ENCODE measurements around the gene REPIN1. TPM values are rescaled to one million over a fixed set of nuclear protein-coding genes. Genes with fewer than 3 reads are reported as not detected.

Gene REPIN1
- total and polyA plus RNA-seq, 2 donors from 2014 or later = 53.7 to 95.8 TPM

- H3K4me1 ChIP-seq (ENCODE audit: control insufficient read depth in 2 of 3, insufficient read depth in 2 of 3, low read depth in 1 of 3, low read length in 3 of 3) = peaks cover 5 to 25% (median 24%) of the 10 kb centered on the region in 3 donors
- DNase-seq (peak in 2 of 5 donors; percentile 43 to 56), FAIRE-seq (no peak)
- no peaks in the 10 kb centered on the region for H3K9me3 ChIP-seq (ENCODE audit: control insufficient read depth in 2 of 3, insufficient read depth in 1 of 3, low read length in 3 of 3)
- H3K27me3 ChIP-seq (ENCODE audit: control insufficient read depth, insufficient read depth, low read length) = no peaks in the 10 kb centered on the region
- no peak for TF ChIP-seq CTCF (IDR thresholded peaks at IDR 0.05; ENCODE audit: borderline replicate concordance, extremely low read depth, insufficient read depth)
- H3K36me3 ChIP-seq (ENCODE audit: control insufficient read depth in 2 of 3, insufficient read depth in 3 of 3, low read length in 3 of 3) = no peaks in the 10 kb centered on the region
- H3K9ac ChIP-seq (ENCODE audit: low read length in 3 of 3) = no peak overlapping the region
- no peak overlapping the region for H3K27ac ChIP-seq (ENCODE audit: low read depth in 2 of 2, low read length in 2 of 2)
- no peak overlapping the region for H3K4me3 ChIP-seq (ENCODE audit: low read length in 3 of 3)
- intact Hi-C loops (cut with DNase I) = no loop called here
Measured at GRCh38 chr7:150402671-150403321, 34.2 kb downstream of the REPIN1 start.

DNA sequence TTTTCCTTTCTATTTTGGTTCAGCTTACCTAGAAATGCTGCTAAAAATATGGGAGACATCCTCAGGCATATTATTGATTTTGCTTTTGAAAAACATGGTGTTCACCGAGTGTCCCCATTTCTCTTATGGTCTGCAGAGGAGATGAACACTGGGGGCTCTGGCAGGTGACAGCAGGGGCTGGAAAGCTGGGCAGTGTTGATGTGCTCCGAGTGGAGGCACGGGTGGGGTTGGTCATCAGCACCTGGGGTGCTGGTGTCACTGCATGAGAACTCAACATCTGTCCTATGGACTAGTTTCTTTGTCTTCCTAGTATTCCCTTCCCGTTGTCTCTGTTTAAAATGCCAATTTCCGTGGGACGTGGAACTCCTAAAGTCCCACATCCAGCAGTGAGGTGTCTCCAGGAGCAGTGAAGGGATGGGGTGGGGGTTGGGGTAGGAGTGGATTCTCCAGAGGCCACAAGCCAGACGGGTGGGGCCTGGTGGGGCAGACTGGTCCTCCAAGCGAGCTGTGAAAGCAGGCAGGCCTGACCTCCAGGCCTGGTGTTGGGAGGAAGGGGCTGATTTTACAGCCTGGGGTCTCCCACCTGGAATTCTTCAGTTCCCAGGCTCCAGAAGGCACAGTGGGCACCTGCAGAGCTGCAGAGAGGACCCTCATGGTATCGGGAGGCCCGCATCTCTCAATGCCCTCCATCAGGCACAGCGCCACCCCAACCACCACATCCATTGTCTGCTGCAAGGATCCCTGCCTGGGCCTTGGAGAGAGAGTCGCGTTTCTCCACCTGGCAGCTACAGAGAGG, 35.0 kb downstream of the REPIN1 start:
- Histone ChIP-seq H3K9me3 (ENCODE audit: control insufficient read depth in 2 of 3, insufficient read depth in 1 of 3, low read length in 3 of 3) (no peaks in the 10 kb centered on the region), H3K4me3 (ENCODE audit: low read length in 3 of 3) (peak overlapping the region in 1 of 3 donors; percentile 79), H3K27me3 (ENCODE audit: control insufficient read depth, insufficient read depth, low read length) (no peaks in the 10 kb centered on the region), H3K36me3 (ENCODE audit: control insufficient read depth in 2 of 3, insufficient read depth in 3 of 3, low read length in 3 of 3) (no peaks in the 10 kb centered on the region), H3K4me1 (ENCODE audit: control insufficient read depth in 2 of 3, insufficient read depth in 2 of 3, low read depth in 1 of 3, low read length in 3 of 3) (peaks cover 5 to 26% (median 24%) of the 10 kb centered on the region in 3 donors), H3K27ac (ENCODE audit: low read depth in 2 of 2, low read length in 2 of 2) (peak overlapping the region in 1 of 2 donors; percentile 96), H3K9ac (ENCODE audit: low read length in 3 of 3) (peak overlapping the region in 1 of 3 donors; percentile 95)
- FAIRE-seq = no peak
- peak in 2 of 5 donors; percentile 54 to 59 for DNase-seq
- intact Hi-C loops (cut with DNase I) = no loop called here
- TF ChIP-seq CTCF (IDR thresholded peaks at IDR 0.05; ENCODE audit: borderline replicate concordance, extremely low read depth, insufficient read depth) = no peak

DNA sequence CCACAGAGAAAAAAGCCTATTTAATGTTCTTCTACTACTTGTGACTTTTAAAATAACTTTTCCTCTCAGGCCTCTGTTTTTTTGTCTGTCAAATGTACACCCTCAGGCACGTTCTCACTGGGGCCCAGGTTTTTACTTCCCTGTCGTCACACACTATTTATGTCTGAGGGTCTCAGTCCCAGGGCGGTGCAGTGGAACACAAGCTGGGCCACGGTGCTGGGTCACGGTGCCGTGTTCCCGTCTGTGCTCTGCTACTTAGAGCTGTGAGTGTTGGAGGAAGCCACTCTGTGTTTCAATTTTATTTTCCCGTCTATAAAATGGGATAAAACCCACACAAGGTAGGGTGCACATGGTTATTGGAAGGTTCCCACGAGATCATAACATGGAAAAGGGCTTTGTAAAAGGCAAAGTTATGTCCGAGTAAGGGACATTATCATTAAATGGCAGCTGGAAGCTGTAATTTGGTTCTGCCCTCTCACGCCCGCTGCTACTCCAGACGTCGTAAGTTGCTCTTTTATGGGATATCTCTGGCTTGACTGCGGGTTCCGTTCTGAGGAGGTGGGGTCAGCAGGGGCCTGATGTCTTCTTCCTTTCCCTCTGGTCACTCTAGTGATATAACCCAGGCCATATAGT, 35.7 kb downstream of the REPIN1 start:
- Histone ChIP-seq H3K4me3 (ENCODE audit: low read length in 3 of 3) (peak overlapping the region; percentile 61 to 79 (median 75)), H3K27me3 (ENCODE audit: control insufficient read depth, insufficient read depth, low read length) (no peaks in the 10 kb centered on the region), H3K27ac (ENCODE audit: low read depth in 2 of 2, low read length in 2 of 2) (peak overlapping the region; percentile 91 to 96), H3K9ac (ENCODE audit: low read length in 3 of 3) (peak overlapping the region; percentile 28 to 95 (median 90)), H3K9me3 (ENCODE audit: control insufficient read depth in 2 of 3, insufficient read depth in 1 of 3, low read length in 3 of 3) (no peaks in the 10 kb centered on the region), H3K36me3 (ENCODE audit: control insufficient read depth in 2 of 3, insufficient read depth in 3 of 3, low read length in 3 of 3) (no peaks in the 10 kb centered on the region), H3K4me1 (ENCODE audit: control insufficient read depth in 2 of 3, insufficient read depth in 2 of 3, low read depth in 1 of 3, low read length in 3 of 3) (peaks cover 5 to 29% (median 27%) of the 10 kb centered on the region in 3 donors)
- TF ChIP-seq CTCF (IDR thresholded peaks at IDR 0.05; ENCODE audit: borderline replicate concordance, extremely low read depth, insufficient read depth) = no peak
- intact Hi-C loops (cut with DNase I) = no loop called here
- FAIRE-seq (no peak), DNase-seq (peak in 4 of 5 donors; percentile 49 to 70 (median 64))
